CD1c-positive myeloid dendritic cell (primary cell): Measurements from ENCODE around the gene HLA-DMB.

Experiments
- DNase-seq: peaks from one replicate; pipeline ENCODE4 v3.0.0-alpha.2; 2016; ENCODE audit errors: extremely low spot score

The HLA-DMB gene

GRCh38 chr6:32971581-32972352, 30.9 kb upstream of the HLA-DMB start:
- peak; percentile 100 for DNase-seq

GRCh38 chr6:32971242-32971580, 30.4 kb upstream of the HLA-DMB start:
- no peak for DNase-seq

- DNase-seq, result peak; percentile 85
Observed at GRCh38 chr6:32970413-32971241, 29.8 kb upstream of the HLA-DMB start.

GRCh38 chr6:32969685-32970412, 29.0 kb upstream of the HLA-DMB start:
- DNase-seq, result peak; percentile 79

- peak; percentile 84 for DNase-seq
Observed at GRCh38 chr6:32968867-32969684, 28.2 kb upstream of the HLA-DMB start.

GRCh38 chr6:32968093-32968866, 27.5 kb upstream of the HLA-DMB start, which contains the start of gene BRD2:
Gene BRD2 (plus strand): TSS chr6:32968594. CDS start chr6:32972899, 4,305 bp downstream.
- peak; percentile 98 for DNase-seq

GRCh38 chr6:32967151-32968091, 26.6 kb upstream of the HLA-DMB start:
- peak; percentile 63 for DNase-seq

- DNase-seq, result no peak
Observed at GRCh38 chr6:32964776-32965175, 23.9 kb upstream of the HLA-DMB start.

GRCh38 chr6:32963866-32964265, 23.0 kb upstream of the HLA-DMB start:
- peak; percentile 53 for DNase-seq

- no peak for DNase-seq
Observed at GRCh38 chr6:32962213-32962826, 21.5 kb upstream of the HLA-DMB start.

- no peak for DNase-seq
Observed at GRCh38 chr6:32960563-32960962, 19.7 kb upstream of the HLA-DMB start.

GRCh38 chr6:32956176-32956575, 15.3 kb upstream of the HLA-DMB start:
- no peak for DNase-seq

- no peak for DNase-seq
Observed at GRCh38 chr6:32954986-32955802, 14.4 kb upstream of the HLA-DMB start.

- DNase-seq, result no peak
Observed at GRCh38 chr6:32954267-32954666, 13.4 kb upstream of the HLA-DMB start.

- DNase-seq, result no peak
Observed at GRCh38 chr6:32953775-32954174, 12.9 kb upstream of the HLA-DMB start.

GRCh38 chr6:32952817-32953739, 12.2 kb upstream of the HLA-DMB start, which contains the start of gene HLA-DMA:
Gene HLA-DMA (minus strand): TSS chr6:32953097. CDS start chr6:32953036, 61 bp downstream.
- peak; percentile 99 for DNase-seq

GRCh38 chr6:32950449-32950848, 9.6 kb upstream of the HLA-DMB start:
- no peak for DNase-seq
